ENCODE data around the gene TMEM63B. TPM values are rescaled to one million over a fixed set of nuclear protein-coding genes. Genes with fewer than 3 reads are reported as not detected.

The TMEM63B gene
- total and polyA plus RNA-seq, 9 of the 15 experiments (the other 6 are each of a cell fraction or from before 2014, with no cell fraction given) = 0.14 to 39.4 (median 14.4) TPM

- TF ChIP-seq GTF3C2 (IDR thresholded peaks at IDR 0.05; ENCODE audit: borderline replicate concordance, extremely low read depth, insufficient read length) (no peak), MTA1 (IDR thresholded peaks at IDR 0.05; ENCODE audit: borderline replicate concordance) (no peak), PKNOX1 (IDR thresholded peaks at IDR 0.05) (no peak), ZNF431 (CRISPR knock-in tag; IDR thresholded peaks at IDR 0.05) (no peak), TFAM (CRISPR knock-in tag; conservative IDR thresholded peaks at IDR 0.05) (no peak), PYGO2 (tag; IDR thresholded peaks at IDR 0.05) (no peak), RBM15 (IDR thresholded peaks at IDR 0.05; ENCODE audit: insufficient read depth, low read length) (no peak), RREB1 (CRISPR knock-in tag; IDR thresholded peaks at IDR 0.05) (no peak), ZC3H11A (IDR thresholded peaks at IDR 0.05; ENCODE audit: low read depth, low read length) (no peak), CCAR2 (IDR thresholded peaks at IDR 0.05; ENCODE audit: low read depth, low read length) (no peak), MYNN (IDR thresholded peaks at IDR 0.05) (0 out of 2 replicates have a peak, but pooled peaks have one; percentile 26), MYNN (CRISPR knock-in tag; IDR thresholded peaks at IDR 0.05) (no peak), TAF15 (IDR thresholded peaks at IDR 0.05; ENCODE audit: low read depth, low read length) (0 out of 2 replicates have a peak, but pooled peaks have one; percentile 18), ZC3H8 (IDR thresholded peaks at IDR 0.05) (no peak), RHOXF2B (CRISPR knock-in tag; conservative IDR thresholded peaks at IDR 0.05) (no peak), NCOA1 (IDR thresholded peaks at IDR 0.05; ENCODE audit: low read depth) (no peak), THRB (CRISPR knock-in tag; conservative IDR thresholded peaks at IDR 0.05) (no peak)
Measured at GRCh38 chr6:44128020-44128917, 915 bp downstream of the TMEM63B start (continued).
